Astrocyte (in vitro differentiated cells and primary cell): ENCODE results near the gene RBFOX2.

ENCODE experiments used
- CTCF ChIP-seq: IDR thresholded peaks from 2 replicates; pipeline ENCODE4 v1.5.1; 2011; ENCODE audit warnings: low read depth, mild to moderate bottlenecking, inconsistent platforms, low read length, moderate library complexity; ENCODE audit not compliant: insufficient read depth
- EZH2 ChIP-seq: IDR thresholded peaks from 2 replicates; pipeline ENCODE4 v1.6.1; 2012; ENCODE audit warnings: mild to moderate bottlenecking, low read length, inconsistent platforms; ENCODE audit not compliant: insufficient read depth

GRCh38 chr22:36015811-36016529, 12.7 kb downstream of the RBFOX2 start:
- TF ChIP-seq CTCF (no peak), EZH2 (no peak)
